Measurements from ENCODE around the gene ZFPM1.

ZFPM1 gene

DNA sequence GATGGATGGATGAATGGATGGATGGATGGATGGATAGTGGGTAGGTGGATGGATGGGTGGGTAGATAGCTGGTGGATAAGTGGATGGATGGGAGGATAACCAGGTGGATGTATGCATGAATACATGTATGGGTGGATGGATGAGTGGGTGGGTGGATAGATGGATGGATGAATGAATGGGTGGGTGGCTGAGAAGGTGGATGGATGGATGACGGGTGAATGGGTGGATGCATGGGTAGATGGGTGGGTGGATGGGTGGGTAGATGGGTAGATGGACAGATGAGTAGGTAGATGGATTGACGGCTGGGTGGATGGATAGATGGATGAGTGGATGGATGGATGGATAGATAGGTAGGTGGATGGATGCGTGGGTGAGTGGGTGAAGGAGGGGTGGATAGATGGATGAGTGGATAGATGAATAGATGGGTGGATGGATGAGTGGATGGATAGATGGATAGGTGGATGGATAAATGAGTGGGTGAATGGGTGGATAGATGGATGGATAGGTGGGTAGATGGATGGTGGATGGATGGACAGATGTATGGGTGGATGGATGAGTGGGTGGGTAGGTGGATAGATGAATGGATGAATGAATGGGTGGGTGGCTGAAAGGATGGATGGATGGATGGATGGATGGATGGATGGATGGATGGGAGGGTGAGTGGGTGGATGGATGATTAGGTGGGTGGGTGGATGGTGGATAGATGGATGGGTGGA, 67.0 kb downstream of the ZFPM1 start:
- TF ChIP-seq, protein P1, sequence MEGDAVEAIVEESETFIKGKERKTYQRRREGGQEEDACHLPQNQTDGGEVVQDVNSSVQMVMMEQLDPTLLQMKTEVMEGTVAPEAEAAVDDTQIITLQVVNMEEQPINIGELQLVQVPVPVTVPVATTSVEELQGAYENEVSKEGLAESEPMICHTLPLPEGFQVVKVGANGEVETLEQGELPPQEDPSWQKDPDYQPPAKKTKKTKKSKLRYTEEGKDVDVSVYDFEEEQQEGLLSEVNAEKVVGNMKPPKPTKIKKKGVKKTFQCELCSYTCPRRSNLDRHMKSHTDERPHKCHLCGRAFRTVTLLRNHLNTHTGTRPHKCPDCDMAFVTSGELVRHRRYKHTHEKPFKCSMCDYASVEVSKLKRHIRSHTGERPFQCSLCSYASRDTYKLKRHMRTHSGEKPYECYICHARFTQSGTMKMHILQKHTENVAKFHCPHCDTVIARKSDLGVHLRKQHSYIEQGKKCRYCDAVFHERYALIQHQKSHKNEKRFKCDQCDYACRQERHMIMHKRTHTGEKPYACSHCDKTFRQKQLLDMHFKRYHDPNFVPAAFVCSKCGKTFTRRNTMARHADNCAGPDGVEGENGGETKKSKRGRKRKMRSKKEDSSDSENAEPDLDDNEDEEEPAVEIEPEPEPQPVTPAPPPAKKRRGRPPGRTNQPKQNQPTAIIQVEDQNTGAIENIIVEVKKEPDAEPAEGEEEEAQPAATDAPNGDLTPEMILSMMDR (IDR thresholded peaks at IDR 0.05) = no peak
- TF ChIP-seq ZFX (IDR thresholded peaks at IDR 0.05; ENCODE audit: borderline replicate concordance) = no peak
- H3K27ac ChIP-seq = no peak overlapping the region

DNA sequence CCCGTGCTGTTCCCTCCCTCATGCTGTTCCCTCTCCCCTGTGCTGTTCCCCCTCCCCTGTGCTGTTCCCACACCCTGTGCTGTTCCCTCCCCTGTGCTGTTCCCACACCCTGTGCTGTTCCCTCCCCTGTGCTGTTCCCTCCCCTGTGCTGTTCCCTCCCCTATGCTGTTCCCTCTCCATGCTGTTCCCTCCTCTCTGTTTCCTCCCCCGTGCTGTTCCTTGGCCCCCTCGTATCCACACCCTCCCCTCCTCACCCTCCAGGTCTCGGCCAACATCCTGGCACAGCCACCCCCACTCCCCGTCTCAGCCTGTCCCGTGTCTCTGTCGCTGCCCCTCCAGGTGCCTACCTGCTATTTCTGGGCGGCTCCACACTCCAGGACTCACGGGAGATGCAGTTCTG, 68.6 kb downstream of the ZFPM1 start:
- no peak overlapping the region for H3K27ac ChIP-seq
- TF ChIP-seq ZFX (IDR thresholded peaks at IDR 0.05; ENCODE audit: borderline replicate concordance) = no peak
- TF ChIP-seq, protein P1 (IDR thresholded peaks at IDR 0.05) = no peak

DNA sequence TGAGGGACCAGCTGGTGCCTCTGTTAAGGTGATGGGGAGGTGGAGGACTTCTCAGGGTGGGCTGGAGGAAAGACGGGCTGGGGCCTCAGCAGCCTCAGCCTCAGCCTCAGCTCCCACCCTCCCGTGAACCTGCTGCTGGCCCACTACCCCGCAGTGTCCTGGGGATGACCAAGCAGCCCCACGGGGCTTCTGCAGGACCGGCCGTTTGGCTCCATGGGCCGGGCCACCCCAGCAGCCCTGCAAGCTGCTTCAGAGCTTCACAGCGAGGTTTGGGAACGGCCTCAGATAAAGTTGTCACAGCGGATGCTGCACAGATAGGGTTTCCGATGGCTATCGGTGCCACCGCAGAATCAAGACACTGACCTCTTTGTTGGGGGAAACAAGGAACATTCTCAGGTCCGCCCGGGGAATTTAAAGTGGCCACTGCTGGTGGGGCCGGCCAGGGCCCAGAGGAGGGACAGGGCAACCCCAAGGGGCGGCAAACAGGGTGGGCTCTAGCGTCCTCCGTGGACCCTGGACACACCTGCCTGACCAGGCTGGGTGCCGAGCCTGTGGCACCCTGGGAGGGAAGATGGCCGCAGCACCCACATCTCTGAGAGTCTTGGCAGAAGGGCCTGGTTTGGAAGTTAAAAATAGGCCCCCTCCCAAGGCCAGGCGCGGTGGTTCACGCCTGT, 69.3 kb downstream of the ZFPM1 start:
- no peak for TF ChIP-seq ZFX (IDR thresholded peaks at IDR 0.05; ENCODE audit: borderline replicate concordance)
- TF ChIP-seq, protein P1 (IDR thresholded peaks at IDR 0.05) = no peak
- no peak overlapping the region for H3K27ac ChIP-seq

DNA sequence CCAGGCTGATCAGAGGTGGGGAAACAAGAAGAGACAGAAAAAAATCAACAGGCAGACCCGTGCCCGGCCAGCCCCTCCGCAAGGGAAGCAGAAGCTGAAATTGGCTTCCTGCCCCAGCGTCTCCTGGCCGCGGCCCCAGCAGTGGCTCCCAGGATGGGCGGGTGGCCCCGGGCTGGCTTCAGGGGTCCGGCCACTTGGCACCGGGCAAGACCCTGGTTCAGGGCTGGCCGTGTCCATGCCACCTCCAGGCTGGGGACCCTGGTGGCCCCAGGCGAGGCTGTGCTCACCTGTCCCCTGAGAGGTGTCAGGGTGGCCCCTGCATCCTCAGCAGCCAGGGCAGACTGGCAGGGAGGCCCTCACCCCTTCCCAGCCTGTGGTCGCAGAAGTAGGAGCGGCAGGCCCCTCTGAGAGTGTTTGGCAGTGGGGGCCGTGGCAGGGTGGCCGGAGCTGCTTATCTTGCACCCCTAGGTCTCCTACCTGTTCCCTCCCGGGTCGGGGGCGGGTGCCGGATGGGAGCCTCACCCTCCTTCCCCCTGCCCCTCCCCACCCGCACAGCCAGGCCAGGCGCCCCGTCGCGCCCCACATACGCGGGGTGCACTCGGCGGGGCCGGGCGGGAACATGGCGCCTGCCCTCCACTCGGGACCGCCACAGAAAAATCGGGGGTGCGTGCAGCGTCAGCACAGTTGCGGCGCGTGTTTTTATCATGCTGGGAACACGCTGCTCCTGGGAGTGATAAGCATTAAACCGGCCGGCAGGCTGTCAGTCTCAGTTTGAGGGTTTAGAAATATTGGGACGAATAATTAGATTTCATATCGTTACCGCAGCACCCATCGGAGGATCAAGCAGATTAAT, 70.5 kb downstream of the ZFPM1 start:
- no peak for TF ChIP-seq ZFX (IDR thresholded peaks at IDR 0.05; ENCODE audit: borderline replicate concordance)
- TF ChIP-seq, protein P1 (IDR thresholded peaks at IDR 0.05) = no peak
- H3K27ac ChIP-seq = no peak overlapping the region

DNA sequence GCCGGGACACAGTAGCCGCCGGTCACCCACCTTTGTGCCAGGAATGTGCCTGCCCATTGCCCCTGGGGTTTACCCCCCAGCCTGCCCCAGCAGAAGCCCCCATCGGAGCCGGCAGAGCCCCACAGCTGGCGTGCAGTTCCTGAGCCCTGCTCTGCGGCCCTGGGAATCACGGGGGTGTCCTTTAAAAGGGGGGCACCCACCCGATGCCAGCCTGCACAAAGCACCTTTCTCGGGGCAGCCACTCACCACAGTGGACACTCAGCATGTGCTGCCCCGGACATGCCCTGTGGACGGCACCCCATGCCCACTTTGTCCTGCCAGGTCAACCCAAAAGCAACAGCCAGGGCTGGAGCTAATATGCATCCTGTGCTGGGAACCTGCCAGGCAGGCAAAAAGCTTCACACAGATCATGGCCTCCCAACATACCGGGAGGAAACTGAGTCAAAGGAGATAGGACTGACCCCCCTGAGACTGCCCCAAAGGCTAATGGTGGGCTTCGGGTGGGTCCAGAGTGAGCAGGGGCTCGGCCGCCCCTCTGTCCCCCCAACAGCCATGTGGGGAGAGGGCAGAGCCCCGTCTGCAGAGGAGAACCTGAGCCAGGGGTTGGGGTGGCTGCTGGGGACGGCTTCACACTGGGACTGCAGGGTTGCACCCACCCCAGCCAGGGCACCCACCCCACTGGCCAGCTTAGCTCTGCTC, 71.3 kb downstream of the ZFPM1 start:
- TF ChIP-seq, protein P1 (IDR thresholded peaks at IDR 0.05) = no peak
- TF ChIP-seq ZFX (IDR thresholded peaks at IDR 0.05; ENCODE audit: borderline replicate concordance) = no peak
- no peak overlapping the region for H3K27ac ChIP-seq

DNA sequence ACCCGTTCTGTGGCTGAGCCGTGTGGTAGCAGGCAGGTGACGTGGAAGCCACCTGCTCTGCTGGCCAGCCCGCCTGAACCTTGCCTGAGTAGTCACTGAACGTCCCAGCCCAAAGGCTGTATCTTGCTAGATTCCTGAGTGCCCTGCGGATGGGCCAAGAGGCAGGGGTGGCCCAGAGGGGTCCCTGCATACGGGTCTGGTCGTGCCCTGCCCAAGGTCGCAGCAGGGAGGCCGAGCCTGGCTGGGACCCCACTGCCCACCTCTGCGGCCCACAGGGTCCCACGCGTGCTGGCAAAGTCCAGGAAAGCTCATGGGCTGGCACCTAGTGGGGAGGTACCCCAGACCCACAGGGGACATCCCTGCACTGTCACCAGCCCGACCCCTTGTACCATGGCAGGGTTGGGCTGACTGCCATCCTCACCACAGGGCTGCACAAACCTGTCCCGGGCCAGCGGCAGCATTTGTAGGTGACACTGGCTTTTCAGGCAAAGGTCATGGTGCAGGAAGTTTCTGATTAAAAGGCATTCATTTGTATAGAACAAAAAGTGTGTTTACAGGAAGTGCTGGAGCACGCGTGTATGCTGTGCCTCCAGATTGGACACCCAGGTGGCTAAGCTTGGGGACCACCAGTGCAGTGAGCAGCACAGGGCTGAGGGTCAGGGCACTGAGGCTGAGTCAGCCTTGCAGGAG, 72.0 kb downstream of the ZFPM1 start:
- no peak overlapping the region for H3K27ac ChIP-seq
- TF ChIP-seq, protein P1 (IDR thresholded peaks at IDR 0.05) = no peak
- TF ChIP-seq ZFX (IDR thresholded peaks at IDR 0.05; ENCODE audit: borderline replicate concordance) = no peak

All from 22Rv1 (cell line).